ENCODE measurements around the gene SCN2A. TPM values are rescaled to one million over a fixed set of nuclear protein-coding genes. Genes with fewer than 3 reads are reported as not detected.

The SCN2A gene
- total and polyA plus RNA-seq, 2 of the 4 experiments (the other 2 are of a cell fraction): 0.24 to 0.54 TPM

DNA sequence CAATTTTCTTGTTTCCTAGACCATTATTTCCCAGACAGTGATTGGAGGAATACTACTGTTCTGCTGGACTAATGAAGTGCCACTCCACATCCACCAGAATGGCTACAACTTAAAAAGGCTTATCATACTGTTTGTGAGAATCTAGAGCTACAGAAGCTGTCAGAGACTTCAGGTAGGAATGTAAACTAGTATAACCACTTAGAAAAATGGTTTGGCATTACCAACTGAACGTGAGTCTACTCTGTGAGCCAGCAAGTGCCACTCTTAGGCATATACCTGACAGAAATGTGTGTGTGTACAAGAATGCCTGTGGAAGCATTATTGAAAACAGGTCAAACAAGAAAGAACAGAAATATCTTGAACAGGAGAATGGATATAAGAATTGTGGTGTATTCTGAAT lies 31.1 kb upstream of the SCN2A start:
- Histone ChIP-seq H3K9me3 (ENCODE audit: control insufficient read depth, insufficient read depth, low read length) (no peaks in the 10 kb centered on the region), H3K27me3 (ENCODE audit: control insufficient read depth, insufficient read depth, low read length) (no peaks in the 10 kb centered on the region; the same call in 1 of the 2 replicates), H3K27ac (ENCODE audit: insufficient read depth, low read length) (no peak overlapping the region), H3K18ac (ENCODE audit: low read depth, low read length) (no peak overlapping the region), H3K79me1 (ENCODE audit: low read depth in 1 of 2, low read length in 2 of 2) (no peaks in the 10 kb centered on the region), H3K23ac (ENCODE audit: low read depth, low read length) (no peak overlapping the region), H4K8ac (ENCODE audit: low read depth in 2 of 2, low read length in 2 of 2) (no peak overlapping the region), H3K9me1 (ENCODE audit: insufficient read depth, low read length) (no peaks in the 10 kb centered on the region), H3K36me3 (ENCODE audit: control insufficient read depth, insufficient read depth, low read length) (no peaks in the 10 kb centered on the region), H4K5ac (ENCODE audit: low read depth, low read length) (no peak overlapping the region), H3K9ac (ENCODE audit: low read depth, low read length) (no peak overlapping the region), H3K56ac (ENCODE audit: extremely low read depth, insufficient read depth, low read length) (no peak overlapping the region), H4K20me1 (ENCODE audit: insufficient read depth, low read length) (no peaks in the 10 kb centered on the region), H3K4me1 (ENCODE audit: control insufficient read depth, insufficient read depth, low read length) (no peaks in the 10 kb centered on the region), H2AK5ac (ENCODE audit: low read depth, low read length) (no peak overlapping the region), H2BK120ac (ENCODE audit: low read depth, low read length) (no peak overlapping the region), H2BK15ac (ENCODE audit: low read depth, low read length) (no peak overlapping the region), H3K4ac (ENCODE audit: low read depth, low read length) (no peak overlapping the region), H2AFZ (replicated peaks; ENCODE audit: low read length, poor library complexity) (no peak overlapping the region), H2BK20ac (ENCODE audit: low read depth, low read length) (no peak overlapping the region), H4K91ac (ENCODE audit: insufficient read depth, low read depth, low read length) (no peak overlapping the region), H3K14ac (replicated peaks; ENCODE audit: low read depth, low read length) (no peak overlapping the region), H3K4me2 (ENCODE audit: low read depth, low read length) (no peak overlapping the region), H2BK5ac (ENCODE audit: low read depth, low read length, poor library complexity, severe bottlenecking) (no peak overlapping the region), H2AK9ac (replicated peaks; ENCODE audit: low read depth, low read length, poor library complexity) (no peak overlapping the region), H3K4me3 (ENCODE audit: insufficient read depth, low read depth, low read length) (no peak overlapping the region)
- ATAC-seq (ENCODE audit: low read depth): no peak
- intact Hi-C loops (cut with micrococcal nuclease) (no loop called here), in situ Hi-C loops (cut with MboI; ENCODE audit: low sequenced_read_pairs) (no loop called here), dilution Hi-C loops (cut with HindIII; ENCODE audit: low sequenced_read_pairs, unreplicated experiment) (no loop called here)
- BruUV-seq (replicated peaks): no TSS peak
- CTCF ChIA-PET: interaction anchor here (0.7 to 1.8 kb wide), 2 partner anchors 191 to 301 kb away, joined by 3 to 6 read pairs; no protein-coding TSS in a partner anchor
- TF ChIP-seq BHLHE40 (IDR thresholded peaks at IDR 0.05; ENCODE audit: low read depth, low read length) (no peak), RCOR1 (IDR thresholded peaks at IDR 0.05; ENCODE audit: insufficient replicate concordance, low read length) (no peak), RAD21 (IDR thresholded peaks at IDR 0.05; ENCODE audit: low read length) (no peak), NFE2L2 (IDR thresholded peaks at IDR 0.05; ENCODE audit: low read depth, low read length) (no peak), POLR2A (IDR thresholded peaks at IDR 0.05; ENCODE audit: low read depth, low read length) (no peak), FOS (IDR thresholded peaks at IDR 0.05; ENCODE audit: low read depth, low read length) (no peak), CHD1 (IDR thresholded peaks at IDR 0.05; ENCODE audit: low read depth, low read length) (no peak), MAFK (IDR thresholded peaks at IDR 0.05; ENCODE audit: low read depth, low read length) (no peak), MXI1 (IDR thresholded peaks at IDR 0.05; ENCODE audit: borderline replicate concordance, low read depth, low read length) (no peak), MAZ (IDR thresholded peaks at IDR 0.05; ENCODE audit: borderline replicate concordance, low read depth, low read length) (no peak), SMC3 (IDR thresholded peaks at IDR 0.05; ENCODE audit: low read depth, low read length) (no peak), CEBPB (IDR thresholded peaks at IDR 0.05; ENCODE audit: low read depth, low read length) (no peak), RFX5 (IDR thresholded peaks at IDR 0.05; ENCODE audit: low read depth, low read length) (no peak)
- TF ChIP-seq, protein P1, sequence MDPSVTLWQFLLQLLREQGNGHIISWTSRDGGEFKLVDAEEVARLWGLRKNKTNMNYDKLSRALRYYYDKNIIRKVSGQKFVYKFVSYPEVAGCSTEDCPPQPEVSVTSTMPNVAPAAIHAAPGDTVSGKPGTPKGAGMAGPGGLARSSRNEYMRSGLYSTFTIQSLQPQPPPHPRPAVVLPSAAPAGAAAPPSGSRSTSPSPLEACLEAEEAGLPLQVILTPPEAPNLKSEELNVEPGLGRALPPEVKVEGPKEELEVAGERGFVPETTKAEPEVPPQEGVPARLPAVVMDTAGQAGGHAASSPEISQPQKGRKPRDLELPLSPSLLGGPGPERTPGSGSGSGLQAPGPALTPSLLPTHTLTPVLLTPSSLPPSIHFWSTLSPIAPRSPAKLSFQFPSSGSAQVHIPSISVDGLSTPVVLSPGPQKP (IDR thresholded peaks at IDR 0.05; ENCODE audit: borderline replicate concordance, low read depth, low read length): no peak
- TF ChIP-seq, protein P2, sequence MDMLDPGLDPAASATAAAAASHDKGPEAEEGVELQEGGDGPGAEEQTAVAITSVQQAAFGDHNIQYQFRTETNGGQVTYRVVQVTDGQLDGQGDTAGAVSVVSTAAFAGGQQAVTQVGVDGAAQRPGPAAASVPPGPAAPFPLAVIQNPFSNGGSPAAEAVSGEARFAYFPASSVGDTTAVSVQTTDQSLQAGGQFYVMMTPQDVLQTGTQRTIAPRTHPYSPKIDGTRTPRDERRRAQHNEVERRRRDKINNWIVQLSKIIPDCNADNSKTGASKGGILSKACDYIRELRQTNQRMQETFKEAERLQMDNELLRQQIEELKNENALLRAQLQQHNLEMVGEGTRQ (IDR thresholded peaks at IDR 0.05; ENCODE audit: low read depth, low read length): no peak
- TF ChIP-seq, protein P3, sequence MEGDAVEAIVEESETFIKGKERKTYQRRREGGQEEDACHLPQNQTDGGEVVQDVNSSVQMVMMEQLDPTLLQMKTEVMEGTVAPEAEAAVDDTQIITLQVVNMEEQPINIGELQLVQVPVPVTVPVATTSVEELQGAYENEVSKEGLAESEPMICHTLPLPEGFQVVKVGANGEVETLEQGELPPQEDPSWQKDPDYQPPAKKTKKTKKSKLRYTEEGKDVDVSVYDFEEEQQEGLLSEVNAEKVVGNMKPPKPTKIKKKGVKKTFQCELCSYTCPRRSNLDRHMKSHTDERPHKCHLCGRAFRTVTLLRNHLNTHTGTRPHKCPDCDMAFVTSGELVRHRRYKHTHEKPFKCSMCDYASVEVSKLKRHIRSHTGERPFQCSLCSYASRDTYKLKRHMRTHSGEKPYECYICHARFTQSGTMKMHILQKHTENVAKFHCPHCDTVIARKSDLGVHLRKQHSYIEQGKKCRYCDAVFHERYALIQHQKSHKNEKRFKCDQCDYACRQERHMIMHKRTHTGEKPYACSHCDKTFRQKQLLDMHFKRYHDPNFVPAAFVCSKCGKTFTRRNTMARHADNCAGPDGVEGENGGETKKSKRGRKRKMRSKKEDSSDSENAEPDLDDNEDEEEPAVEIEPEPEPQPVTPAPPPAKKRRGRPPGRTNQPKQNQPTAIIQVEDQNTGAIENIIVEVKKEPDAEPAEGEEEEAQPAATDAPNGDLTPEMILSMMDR (conservative IDR thresholded peaks at IDR 0.05; ENCODE audit: low read depth, low read length): no peak
- POLR2A ChIA-PET (ENCODE audit: unreplicated experiment): no interaction called here
- WGBS, 2 experiments (ENCODE audit: extremely low coverage in 2 of 2, insufficient read length in 1 of 2): no CpG with 5 or more reads among the region's 1 CpG
- DNase-seq: no peak
